AG10803 (cell line): Measurements from ENCODE around the gene CLBA1.

Source experiments
- DNase-seq: peaks from one replicate; pipeline ENCODE4 v3.0.0; 2010; ENCODE audit warnings: low read depth
- H3K4me3 ChIP-seq: 2 replicates; pipeline ENCODE4 v1.5.1; 2011; ENCODE audit warnings: mild to moderate bottlenecking, low read length, control low read depth
- CTCF ChIP-seq: conservative IDR thresholded peaks from 2 replicates; pipeline ENCODE4 v1.5.1; 2011; ENCODE audit warnings: mild to moderate bottlenecking, low read length, control low read depth, inconsistent platforms

The CLBA1 gene

GRCh38 chr14:104992501-104992900 is 6.9 kb downstream of the CLBA1 start:
- H3K4me3 ChIP-seq = no peak overlapping the region
- no peak for TF ChIP-seq CTCF
- no peak for DNase-seq

DNA sequence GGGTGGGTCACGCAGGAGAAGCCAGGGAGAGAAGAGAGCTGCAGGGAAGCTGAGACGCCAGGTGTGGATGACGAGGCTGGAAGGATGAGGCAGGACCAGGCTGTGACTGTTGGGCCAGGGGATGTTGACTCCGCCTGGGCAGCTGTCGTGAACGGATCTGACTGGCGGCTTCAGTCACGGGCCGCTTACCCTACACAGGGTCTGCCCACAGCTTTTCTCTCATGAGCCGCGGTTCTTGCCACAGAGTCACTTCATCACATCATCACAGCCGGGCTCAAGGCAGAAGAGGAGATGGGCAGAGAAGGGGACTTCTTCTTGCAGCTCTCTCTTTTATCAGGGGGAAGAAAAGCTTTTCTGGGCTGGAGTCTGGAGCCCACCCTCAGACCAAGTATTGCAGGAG is 7.7 kb downstream of the CLBA1 start:
- TF ChIP-seq CTCF = no peak
- H3K4me3 ChIP-seq = no peak overlapping the region
- DNase-seq = no peak

DNA sequence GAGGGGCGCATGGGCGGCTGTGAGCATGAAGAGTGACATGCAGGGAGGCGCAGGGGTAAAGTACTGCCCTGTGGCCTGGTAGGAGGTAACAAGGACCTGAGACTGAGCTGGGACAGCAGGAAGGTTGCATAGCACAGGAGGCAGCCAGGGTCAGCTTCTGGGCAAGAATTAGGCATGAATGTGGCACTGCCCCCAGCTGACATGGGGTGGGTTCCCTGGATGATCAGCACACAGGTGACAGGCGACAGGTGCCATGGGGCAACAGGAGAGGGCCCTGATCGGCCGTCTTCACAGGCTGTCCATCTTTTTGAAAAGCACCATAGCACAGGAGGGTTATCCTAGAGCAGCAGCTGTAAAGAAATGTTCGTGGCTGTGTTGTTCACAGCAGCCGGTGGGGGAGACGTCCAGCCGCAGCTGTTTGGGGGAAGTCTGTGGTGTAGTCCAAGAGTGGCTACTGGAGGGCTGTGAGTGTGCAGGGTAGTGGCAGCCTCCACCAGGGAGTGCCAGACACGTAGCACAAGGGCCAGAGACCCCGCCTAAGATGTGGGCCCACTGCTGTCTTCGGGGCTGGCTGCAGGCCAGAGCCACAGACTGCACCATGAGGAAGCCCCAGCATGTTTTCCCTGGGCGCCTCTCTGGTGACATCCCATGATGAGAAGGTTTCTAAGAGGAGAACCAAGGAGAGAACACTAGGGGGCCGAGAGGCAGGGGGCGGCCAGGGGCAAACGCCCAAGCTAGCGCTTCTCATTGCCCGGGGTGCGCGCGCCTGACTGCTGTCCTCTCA is 8.4 kb downstream of the CLBA1 start:
- no peak for DNase-seq
- H3K4me3 ChIP-seq = no peak overlapping the region
- no peak for TF ChIP-seq CTCF

GRCh38 chr14:104994978-104995377 is 9.4 kb downstream of the CLBA1 start:
- no peak for DNase-seq
- no peak overlapping the region for H3K4me3 ChIP-seq
- no peak for TF ChIP-seq CTCF

DNA sequence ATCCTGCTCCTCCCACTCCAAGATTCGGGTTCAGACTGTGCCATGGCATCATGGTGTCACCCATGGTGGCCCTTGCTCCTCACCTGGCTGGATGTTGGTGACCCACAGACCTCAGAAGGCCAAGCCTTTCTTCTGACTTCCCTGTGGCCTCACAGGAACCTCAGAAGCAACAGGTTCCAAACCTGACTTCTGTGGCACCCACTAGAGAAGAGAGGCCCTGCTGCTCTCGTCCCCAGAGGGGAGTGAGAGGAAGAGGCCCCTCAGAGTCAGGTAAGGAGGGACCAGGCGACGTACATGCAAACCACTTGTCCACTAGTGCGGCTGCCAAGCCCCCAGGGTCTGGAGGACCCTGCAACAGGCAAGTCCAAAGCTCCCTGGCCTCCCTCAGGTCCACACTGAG is 10.4 kb downstream of the CLBA1 start:
- DNase-seq = no peak
- no peak for TF ChIP-seq CTCF
- H3K4me3 ChIP-seq = no peak overlapping the region

DNA sequence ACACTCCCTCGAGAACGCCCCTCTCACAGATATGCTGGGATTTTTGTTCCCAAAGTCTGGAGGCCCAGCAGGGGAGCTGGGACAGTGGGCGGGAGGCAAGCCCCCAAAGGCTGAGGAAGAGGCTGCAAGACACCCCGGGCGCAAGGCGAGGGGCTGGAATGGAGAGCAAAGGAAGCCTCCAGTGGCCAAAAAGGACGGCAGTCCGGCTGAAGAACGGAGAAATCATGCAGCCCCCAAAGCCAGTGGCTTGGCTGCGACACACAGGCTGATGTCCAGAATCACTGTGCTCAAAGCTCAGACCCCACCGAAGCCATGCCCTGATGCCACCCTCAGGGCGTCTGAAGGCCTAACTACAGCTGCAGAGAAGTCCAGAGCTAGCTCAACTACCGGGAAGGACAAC is 10.9 kb downstream of the CLBA1 start:
- H3K4me3 ChIP-seq = no peak overlapping the region
- DNase-seq = no peak
- TF ChIP-seq CTCF = no peak

- no peak overlapping the region for H3K4me3 ChIP-seq
- no peak for TF ChIP-seq CTCF
- DNase-seq = no peak
Observed at GRCh38 chr14:104998801-104999200, 13.2 kb downstream of the CLBA1 start.
